ENCODE results near the gene MAOB.

The MAOB gene

DNA sequence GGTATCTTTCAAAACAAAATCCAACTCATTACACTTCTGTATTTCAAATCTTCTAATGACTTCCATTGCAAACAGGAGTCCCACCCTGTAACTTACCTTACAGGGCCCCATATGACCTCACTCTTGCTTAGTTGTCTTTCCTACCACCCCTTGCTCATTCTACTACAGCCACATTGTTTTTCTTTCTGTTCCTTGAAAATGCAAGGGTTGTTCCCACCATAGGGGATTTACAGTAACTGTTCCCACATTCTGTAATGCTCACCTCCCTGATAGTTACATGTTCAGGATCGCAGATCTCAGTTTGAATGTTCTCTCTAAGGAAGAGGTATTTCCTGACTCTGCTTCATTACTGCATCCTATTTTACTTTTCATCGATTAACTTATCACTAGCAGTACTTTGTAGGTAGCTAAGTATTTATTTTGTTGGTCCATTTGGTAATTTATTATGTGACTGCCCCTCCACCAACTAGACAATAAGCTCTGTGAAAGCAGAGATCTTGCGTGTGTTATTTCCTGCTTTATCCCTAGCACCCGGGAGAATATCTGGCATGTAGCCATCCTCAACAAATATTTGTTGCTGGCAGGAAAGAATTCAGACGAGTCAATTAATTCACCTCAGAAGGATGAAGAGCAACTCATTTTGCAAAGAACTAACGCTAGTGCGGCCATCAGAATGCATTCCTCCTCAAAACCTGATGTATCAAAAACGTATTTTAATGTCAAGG is 21.4 kb downstream of the MAOB start:
- peak; percentile 6 for DNase-seq (ENCODE audit: low read depth)

DNA sequence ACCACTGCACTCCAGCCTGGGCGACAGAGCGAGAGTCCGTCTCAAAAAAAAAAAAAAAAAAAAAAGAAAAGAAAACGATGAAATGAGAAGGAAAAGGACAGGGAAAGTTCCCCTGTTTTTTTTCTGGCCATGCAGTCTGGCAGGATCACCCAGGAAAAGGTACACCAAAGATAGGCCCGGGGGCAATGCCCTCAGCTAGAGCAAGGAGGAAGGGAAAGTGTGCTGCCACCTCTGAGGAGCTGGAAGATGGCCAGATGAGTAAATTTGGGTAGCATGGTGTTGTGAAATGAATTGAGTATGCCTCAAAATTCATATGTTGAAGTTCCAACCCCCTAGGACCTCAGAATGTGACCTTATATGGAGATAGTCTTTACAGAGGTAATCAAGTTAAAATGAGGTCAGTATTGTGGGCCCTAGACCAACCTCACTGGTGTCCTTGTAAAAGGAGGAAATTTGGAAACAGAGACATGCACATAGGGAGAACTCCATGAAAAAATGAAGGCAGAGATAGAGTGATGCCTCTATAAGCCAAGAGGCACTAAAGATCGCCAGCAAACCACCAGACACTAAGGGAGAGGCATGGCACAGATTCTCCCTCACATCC is 28.9 kb downstream of the MAOB start:
- DNase-seq (ENCODE audit: low read depth): no peak

DNA sequence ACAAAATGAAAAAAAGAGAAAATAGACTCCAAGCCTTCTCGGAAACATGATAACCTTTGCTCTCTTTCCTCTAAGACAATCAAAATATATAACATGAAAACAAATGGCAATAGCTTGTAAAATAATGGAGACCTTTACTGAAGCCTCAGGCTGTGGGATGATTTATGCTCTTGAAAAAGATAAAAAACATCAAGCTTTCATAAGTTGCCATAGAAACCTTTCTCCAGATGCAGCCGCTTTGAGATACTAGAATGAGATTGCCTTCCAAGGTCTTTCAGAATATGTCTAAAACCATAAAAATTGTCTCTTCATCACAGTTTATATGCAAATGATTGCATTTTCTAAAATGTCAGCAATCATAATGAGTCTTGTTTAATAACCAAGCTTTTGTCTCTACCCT is 31.6 kb downstream of the MAOB start:
- DNase-seq (ENCODE audit: low read depth): no peak

DNA sequence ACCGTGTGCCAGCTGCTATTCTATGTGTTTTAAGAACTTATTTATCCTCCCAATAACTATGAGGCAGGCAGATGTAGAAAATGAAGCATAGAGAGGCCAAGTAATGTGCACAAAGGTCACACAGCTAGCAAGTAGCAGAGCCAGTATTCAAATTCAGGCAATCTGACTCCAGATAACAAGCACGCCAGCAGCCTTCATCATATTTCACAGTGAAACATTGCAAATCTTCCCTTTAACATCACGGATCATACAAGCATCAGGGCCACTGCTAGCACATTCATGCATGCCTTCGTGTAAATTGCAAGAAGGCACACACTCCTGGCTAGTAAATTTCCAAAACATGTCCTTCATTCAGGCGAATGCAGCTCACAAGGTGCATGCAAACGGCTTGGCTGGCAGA is 33.1 kb downstream of the MAOB start:
- no peak for DNase-seq (ENCODE audit: low read depth)

DNA sequence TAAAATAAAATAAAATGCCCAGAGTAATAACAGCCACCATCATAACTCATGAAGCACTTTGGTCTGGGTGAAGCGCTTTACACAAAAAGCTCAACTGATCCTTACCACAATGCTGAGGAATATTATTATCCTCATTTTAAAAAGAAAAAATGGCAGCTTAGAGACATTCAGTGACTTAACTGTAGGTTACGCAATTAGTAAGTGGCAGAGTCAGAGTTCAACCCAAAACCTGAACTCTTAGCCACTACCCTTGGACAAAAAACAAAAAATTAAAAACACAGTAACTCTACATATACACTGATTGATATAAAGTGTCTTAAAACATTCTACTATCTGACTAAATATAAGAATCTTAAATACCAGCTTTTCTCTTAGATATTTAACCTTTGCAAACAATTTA is 34.9 kb downstream of the MAOB start:
- no peak for DNase-seq (ENCODE audit: low read depth)

DNA sequence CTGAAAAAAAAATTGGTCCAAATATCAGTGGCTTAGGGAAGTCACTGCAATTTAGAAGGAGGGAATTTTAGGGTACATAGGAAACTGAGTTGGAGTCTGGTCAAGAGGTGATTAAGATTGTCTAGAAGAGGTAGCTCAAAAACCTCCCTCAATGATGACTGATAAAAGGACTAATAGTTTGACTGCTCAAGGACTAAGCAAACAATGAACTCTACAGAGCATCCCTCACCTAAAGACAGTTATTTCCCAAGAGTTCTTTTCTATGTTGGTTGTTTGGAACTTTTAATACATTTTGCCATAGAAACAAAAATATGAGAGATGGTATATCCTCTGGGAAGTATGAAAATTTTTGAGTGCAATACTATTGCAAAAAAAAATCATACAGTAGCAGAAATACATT is 35.7 kb downstream of the MAOB start:
- no peak for DNase-seq (ENCODE audit: low read depth)

DNA sequence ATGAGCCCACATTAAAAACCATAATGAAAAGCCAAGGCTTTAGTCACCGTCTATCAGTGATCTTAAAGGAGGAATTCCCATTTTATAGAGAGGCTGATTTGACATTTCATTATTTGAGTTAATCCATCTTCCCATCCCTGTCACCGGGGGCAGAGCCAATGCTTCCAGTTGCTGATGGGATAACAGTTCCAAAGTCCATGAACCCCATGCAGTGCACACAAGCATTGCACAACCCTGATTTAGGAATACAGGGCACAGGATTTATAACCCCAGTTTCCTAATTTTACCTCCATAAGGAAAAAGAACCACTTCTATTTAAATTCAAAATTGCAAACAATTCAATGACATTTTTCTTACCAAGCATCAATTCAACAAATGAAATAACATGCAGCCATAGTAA is 36.5 kb downstream of the MAOB start:
- DNase-seq (ENCODE audit: low read depth): no peak

DNA sequence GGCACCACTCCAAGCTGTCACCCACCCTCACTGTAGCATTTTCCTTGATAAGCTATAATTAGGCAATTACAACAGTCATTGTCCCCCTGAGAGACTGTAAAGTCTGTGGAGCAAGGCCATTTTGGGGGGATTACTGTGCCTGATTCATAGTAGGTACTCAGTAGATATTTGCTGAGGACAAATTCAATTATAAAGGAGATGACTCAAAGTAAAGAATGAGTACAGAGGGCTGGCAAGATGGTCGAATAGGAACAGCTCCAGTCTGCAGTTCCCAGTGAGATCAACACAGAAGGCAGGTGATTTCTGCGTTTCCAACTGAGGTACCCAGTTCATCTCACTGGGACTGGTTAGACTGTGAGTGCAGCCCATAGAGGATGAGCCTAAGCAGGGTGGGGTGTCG is 42.0 kb downstream of the MAOB start:
- no peak for DNase-seq (ENCODE audit: low read depth)

DNA sequence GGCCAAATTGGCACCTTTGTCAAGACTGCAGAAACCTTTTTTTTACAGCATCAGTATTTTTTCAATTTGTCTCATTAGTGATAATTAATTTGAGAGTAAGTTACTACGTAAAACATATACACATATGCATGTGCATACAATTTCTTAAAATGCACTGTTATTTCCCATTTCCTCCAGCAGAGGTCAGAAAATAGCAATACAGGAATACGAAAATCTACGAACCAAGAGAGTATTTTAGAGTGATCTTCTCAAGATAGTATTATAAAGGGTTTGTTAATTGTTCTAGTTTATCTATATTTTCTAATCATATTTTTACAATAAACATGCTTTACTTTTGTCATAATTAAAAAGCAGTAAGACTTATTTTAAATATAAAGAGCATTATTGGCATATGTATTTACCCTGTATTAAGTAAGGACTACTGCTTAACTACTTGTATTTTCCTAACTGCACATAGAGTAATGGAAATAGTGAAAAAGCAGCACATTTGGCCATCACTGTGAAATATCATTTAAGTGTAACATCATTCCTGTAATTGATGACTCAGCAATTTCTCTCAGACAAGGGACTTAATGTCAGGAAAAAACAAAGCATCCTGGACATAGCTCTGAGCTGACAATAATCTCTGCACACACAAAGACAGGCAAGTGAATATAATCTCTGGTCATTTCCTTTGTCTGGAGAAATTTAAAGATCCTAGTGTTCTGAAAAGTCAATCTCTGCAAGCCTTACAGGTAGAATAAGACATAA is 45.6 kb downstream of the MAOB start:
- DNase-seq (ENCODE audit: low read depth): peak; percentile 9

DNA sequence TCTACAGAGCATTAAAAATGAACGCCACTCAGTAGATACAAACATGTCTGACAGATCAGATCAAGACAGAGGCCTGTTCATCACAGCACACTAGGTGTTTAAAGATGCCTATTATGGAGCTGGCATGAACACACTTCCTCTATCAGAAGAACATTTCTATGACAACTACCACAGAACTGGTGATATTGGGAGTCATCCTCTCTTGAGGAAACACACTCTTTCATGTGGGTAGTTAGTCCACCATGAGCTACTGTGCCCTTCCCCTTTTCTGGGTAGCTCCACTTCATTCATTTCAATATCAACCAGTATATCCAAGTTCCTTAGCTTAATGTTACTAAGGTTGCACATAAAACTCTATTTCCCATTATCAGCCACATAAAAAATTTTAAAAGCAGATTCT is 46.7 kb downstream of the MAOB start:
- DNase-seq (ENCODE audit: low read depth): no peak

DNA sequence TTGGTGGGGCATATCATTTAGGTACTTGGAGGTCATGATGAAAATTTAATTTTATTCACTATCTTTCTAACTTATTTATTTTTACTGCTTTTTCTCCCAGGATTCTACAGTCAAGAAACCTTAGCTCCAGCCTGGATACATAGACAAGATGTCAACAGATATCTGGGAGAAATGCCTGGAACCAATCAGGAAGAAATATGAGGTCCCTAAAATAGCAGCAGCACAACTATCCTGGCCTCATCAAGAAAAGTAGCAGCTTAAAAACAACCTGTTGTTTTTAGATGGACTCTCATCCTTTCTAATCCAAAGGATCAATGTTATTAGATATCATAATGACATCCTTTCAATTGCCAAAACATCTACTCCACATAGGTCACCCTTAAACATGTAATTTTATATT is 54.5 kb downstream of the MAOB start:
- no peak for DNase-seq (ENCODE audit: low read depth)

DNA sequence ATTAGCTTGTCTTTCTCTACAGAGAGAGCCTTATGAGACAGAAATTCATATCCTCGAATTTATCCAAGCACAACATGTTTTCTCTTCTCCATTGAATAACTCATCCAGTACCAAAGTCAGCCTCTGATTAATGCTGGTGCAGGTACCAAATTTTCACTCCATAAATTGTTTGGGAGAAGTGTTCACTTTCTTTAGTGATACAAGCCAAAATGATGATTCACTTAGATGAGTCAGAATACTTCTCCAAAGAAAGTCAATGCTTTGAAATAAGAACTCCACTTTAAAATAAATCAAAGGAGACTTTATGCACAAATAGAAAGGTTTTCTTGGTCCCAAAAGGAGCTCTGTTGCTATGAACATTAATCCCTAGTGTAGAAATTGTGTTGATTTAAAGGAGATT is 60.2 kb downstream of the MAOB start:
- DNase-seq (ENCODE audit: low read depth): peak; percentile 9

DNA sequence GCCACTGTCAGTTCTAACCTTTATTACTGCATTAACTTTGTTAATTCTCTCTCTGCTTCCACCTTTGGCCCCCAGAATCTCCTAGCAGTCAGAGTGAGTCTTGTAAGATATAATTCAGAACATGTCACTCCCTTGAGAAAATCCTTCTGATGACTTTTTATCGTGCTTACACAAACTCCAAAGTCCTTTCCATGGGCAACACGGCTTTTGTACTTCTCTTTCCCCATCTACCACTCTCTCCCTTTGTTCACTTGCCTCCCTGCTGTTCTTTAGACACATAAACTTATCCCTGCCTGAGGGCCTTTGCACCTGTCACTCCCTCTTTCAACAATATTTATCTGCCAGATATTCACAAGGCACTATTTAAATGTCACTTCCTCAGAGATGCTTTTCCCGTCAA is 64.8 kb downstream of the MAOB start:
- no peak for DNase-seq (ENCODE audit: low read depth)

DNA sequence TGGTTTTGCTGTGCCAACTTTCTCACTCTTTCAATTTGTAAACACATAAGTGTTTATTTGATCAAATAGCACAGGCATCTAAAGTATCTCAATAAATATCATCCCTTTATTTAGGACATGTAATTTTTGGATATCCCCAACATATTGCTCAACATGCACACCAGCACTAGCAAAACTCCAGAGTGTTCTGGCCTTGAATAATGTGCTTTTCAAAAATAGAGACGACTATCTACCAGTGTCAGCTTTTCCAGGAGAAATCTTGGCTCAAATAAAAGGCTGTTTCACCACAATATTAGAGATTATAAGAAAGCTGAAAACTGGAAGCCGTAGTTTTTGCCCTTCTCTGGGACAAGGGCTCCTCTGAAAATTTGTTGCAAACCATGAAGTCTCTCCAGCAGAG is 67.0 kb downstream of the MAOB start:
- DNase-seq (ENCODE audit: low read depth): no peak

DNA sequence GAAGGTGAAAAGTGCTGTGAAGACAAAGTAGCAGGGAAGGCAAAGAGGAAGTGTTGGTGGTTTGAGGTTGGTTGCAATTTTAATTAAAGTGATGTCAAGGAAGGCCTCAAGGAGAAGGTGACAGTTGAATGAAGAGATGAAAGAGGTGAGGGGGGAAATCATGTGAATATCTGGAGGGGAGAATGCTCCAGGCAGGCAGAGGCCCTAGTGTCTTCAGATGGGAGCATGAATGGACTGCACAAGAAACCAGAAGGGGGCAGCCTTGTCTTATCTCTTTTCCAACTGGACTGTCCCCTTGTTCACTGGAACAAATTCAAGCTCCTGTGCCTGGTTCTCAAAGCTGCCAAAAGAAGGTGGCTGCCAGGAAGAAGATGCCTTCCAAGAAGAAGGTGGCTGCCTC is 68.4 kb downstream of the MAOB start:
- no peak for DNase-seq (ENCODE audit: low read depth)

DNA sequence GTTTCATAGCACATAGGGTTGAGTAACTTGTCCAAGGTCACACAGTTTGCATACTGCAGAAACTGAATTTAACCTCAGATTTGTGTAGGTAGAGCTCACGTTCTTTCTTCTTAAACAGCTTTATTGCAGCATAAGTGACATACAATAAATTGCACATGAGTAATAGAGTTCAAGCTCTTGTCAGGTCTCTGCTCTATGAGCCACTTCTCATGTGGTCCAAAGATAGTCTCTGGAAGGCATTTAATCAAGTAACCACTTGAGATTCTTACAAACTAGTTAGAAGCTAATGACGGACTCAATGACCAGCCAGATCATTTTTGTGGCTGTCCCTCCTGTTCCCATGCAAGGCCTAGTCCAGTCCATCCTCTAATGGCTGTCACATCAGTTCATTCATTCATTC is 68.9 kb downstream of the MAOB start:
- no peak for DNase-seq (ENCODE audit: low read depth)

DNA sequence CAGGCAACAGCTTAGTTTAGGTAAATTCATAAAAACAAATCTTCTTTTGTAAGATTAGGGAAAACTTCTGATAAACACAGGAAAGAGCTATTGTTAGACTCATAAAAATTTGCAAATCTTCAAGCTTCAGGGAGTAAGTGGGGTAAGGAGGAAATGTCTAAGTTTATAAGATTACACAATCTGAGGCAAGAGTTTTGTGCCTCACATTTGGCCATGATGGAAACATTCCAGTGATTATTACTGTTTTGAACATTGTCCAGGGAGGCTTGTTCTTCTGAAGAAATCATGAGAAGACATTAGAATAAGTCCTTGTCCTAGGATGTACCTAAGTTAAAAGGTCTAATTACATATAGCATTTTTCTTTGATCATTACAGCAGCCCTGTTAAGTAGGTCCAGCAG is 72.8 kb downstream of the MAOB start:
- peak; percentile 22 for DNase-seq (ENCODE audit: low read depth)

DNA sequence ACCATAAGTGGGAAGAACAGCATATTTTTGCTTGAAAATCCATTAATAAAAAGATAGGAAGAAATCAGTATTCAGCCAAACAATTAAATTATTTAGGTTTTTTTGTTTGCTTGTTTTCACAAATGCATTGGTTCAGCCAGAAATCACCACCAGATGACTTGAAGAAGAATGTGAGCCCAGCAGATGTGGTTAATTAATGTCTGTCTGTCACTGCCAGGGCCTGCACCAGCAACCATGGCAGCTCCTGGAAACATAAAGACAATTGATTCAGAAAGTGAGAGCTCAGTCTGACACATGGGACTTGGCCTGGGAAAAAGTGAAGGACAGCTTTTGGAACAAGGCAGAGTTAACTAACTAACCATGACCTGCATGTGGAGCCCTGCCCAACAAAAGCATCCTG is 74.0 kb downstream of the MAOB start:
- no peak for DNase-seq (ENCODE audit: low read depth)

DNA sequence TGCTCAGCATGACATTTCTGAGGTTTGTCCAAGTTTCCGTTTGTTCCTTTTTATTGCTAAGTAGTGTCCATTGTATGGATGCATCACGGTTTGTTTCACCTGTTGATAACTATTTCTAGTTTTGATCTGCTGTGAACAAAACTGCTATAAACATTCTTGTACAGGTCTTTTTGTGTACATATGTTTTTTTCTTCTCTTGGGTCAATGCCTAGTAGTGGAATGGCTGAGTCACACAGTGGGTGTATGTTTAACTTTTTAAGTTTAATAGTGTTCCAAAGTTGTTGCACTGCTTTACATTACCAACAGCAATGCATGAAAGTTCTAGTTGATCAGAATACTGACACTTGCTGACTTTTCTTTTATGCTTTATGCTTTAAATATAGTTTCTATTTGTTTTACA is 76.7 kb downstream of the MAOB start:
- DNase-seq (ENCODE audit: low read depth): no peak

DNA sequence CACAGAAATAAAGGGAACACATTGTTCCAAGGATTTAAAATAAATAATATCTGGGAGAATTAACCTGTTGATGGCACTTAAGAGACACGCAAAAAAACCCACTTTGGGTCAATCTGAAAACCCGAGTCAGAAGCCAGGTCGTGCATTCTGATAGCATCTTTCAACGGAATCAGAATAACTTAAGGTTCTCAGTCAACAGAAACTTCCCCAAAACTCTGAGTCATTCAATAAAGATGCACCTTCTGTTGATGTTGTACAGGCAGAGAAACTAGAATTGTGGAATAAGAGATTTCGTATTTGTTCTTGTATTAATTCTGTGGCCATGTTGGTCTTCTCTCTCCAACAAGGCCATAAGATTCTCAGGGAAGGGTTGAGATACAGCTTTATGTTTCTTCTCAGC is 78.2 kb downstream of the MAOB start:
- DNase-seq (ENCODE audit: low read depth): no peak

DNA sequence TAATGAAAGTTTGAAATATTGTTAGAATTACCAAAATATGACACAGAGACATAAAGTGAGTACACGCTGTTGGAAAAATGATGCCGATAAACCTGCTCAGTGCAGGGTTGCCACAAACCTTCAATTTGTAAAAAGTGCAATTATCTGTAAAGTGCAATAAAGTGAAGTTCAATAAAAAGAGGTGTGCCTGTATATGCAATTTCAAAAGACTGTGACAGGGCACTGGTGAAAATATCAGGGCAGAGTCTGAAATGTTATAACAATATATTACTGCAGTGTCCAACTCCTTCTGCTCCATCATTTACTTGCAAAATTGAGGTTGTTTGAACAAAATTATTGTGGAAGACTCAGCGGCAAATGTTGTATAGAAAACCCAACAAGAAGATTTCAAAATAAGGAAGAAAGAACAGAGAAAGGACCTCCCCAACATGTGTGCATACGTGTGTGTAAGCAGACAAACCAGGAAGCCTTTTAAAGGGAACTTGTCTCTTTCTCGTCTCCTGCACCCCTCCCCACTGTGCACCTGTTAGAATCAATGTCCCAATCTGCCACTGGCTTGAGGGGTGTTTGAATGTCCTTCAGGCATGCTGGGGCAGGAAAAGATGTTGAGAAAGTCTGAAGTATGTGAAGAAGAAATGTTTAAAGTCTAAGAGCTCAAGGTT is 96.2 kb downstream of the MAOB start:
- no peak for DNase-seq (ENCODE audit: low read depth)

DNA sequence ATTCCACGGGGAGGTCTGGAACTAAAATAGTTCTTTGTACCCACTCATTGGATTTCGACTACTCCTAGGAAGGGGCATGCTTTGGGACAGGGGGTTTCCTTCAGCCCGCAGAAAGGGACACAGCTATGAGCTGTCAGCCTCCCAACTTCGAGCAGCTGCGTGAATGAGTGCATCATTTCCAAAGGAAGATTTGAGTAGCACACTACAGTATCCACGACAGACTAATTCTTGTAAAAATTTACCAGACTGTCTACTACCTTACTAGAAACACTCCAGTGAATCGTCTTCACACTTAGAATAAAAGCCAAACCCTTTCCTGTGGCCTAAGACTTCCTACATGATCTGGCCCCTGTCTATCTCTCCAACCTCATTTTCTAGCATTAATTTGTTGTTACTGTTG is 124.2 kb downstream of the MAOB start:
- no peak for DNase-seq (ENCODE audit: low read depth)

DNA sequence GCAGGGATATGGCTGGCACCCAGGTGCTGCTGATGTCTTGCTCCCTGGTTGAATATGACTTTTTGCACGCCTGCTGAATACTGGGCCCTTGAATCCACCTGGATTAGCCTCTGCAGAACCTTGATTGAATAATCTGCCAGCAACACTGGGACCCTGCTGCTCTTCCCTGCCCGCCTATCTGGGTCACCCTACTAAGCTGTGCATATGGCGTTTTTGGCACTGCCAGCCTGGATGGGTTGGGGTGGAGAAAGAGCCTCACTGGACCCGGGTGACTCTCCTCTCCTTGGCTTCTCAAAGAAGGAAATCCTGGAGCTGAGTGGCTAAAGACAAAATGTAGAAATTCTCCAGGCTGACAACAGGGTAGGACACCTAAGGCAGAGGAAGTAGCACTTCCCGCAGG is 126.2 kb downstream of the MAOB start:
- DNase-seq (ENCODE audit: low read depth): no peak
